Neural crest cell (in vitro differentiated cells): ENCODE data around the gene ATP2A1. TPM values are rescaled to one million over a fixed set of nuclear protein-coding genes. Genes with fewer than 3 reads are reported as not detected.

ENCODE experiments used
- DNase-seq: peaks from one replicate; pipeline ENCODE4 v3.0.0; 2021; ENCODE audit warnings: low read depth, mixed read lengths, low spot score
- H3K27ac Mint-ChIP-seq: one replicate; pipeline ENCODE4 v1.8.0; 2021; ENCODE audit warnings: mild to moderate bottlenecking, mixed read lengths; ENCODE audit not compliant: unreplicated experiment
- H3K27me3 Mint-ChIP-seq: 2 replicates; pipeline ENCODE4 v1.8.0; 2021; ENCODE audit warnings: low read depth, mild to moderate bottlenecking, mixed read lengths
- H3K36me3 Mint-ChIP-seq: 2 replicates; pipeline ENCODE4 v1.8.0; 2021; ENCODE audit warnings: low read depth, mild to moderate bottlenecking, mixed read lengths
- H3K4me1 Mint-ChIP-seq: 2 replicates; pipeline ENCODE4 v1.8.0; 2021; ENCODE audit warnings: mixed read lengths
- H3K4me3 Mint-ChIP-seq: one replicate; pipeline ENCODE4 v1.8.0; 2021; ENCODE audit warnings: mild to moderate bottlenecking, mixed read lengths
- H3K9me3 Mint-ChIP-seq: 2 replicates; pipeline ENCODE4 v1.8.0; 2021; ENCODE audit warnings: mixed read lengths
- total RNA-seq: library from RNA; stranded (reverse); gene quantifications from 2 replicates; pipeline ENCODE4 v1.2.1, GENCODE V29; 2021
- TF ChIP-seq, protein P1 (sequence below): fragments of 200-600 bp; sonication (generic); conservative IDR thresholded peaks from 2 replicates; pipeline ENCODE4 v1.5.0; 2021; ENCODE audit warnings: antibody characterized with exemption, mild to moderate bottlenecking

Gene ATP2A1
- total RNA-seq, 1 donor from 2014 or later = 3.3 TPM

DNA sequence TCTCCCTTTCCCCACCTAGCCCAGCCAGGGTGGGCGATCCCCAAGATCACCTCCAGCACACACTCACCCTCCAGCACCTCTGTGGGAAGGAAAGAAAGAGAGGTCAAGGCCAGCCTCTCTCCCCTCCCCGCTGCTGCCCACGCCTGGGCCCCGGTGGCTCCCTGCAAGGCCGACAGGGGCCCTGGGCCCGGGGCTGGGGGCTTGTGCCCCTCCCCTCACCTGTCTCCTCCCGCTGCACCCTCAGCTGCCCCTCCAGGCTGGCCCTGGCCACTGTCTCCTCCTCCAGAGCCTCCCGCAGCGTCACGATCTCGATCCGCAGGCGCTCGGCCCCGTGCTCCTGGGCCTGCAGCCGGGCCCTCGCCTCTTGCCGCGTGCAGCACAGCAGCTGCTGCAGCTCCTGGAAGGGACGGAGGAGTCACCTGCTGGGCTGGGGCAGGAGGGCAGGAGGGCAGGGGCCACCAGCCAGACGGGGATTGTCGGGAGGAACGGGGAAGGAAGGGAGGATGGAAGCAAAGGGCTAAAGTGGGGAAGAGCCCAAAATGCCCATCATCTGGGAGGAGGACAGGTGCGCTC lies 27.6 kb downstream of the ATP2A1 start:
- no peaks in the 10 kb centered on the region for H3K4me1 Mint-ChIP-seq
- no peak overlapping the region for H3K4me3 Mint-ChIP-seq
- no peaks in the 10 kb centered on the region for H3K9me3 Mint-ChIP-seq
- no peak for DNase-seq
- H3K36me3 Mint-ChIP-seq = no peaks in the 10 kb centered on the region
- TF ChIP-seq, protein P1, sequence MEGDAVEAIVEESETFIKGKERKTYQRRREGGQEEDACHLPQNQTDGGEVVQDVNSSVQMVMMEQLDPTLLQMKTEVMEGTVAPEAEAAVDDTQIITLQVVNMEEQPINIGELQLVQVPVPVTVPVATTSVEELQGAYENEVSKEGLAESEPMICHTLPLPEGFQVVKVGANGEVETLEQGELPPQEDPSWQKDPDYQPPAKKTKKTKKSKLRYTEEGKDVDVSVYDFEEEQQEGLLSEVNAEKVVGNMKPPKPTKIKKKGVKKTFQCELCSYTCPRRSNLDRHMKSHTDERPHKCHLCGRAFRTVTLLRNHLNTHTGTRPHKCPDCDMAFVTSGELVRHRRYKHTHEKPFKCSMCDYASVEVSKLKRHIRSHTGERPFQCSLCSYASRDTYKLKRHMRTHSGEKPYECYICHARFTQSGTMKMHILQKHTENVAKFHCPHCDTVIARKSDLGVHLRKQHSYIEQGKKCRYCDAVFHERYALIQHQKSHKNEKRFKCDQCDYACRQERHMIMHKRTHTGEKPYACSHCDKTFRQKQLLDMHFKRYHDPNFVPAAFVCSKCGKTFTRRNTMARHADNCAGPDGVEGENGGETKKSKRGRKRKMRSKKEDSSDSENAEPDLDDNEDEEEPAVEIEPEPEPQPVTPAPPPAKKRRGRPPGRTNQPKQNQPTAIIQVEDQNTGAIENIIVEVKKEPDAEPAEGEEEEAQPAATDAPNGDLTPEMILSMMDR = no peak
- H3K27ac Mint-ChIP-seq = no peak overlapping the region
- no peaks in the 10 kb centered on the region for H3K27me3 Mint-ChIP-seq

DNA sequence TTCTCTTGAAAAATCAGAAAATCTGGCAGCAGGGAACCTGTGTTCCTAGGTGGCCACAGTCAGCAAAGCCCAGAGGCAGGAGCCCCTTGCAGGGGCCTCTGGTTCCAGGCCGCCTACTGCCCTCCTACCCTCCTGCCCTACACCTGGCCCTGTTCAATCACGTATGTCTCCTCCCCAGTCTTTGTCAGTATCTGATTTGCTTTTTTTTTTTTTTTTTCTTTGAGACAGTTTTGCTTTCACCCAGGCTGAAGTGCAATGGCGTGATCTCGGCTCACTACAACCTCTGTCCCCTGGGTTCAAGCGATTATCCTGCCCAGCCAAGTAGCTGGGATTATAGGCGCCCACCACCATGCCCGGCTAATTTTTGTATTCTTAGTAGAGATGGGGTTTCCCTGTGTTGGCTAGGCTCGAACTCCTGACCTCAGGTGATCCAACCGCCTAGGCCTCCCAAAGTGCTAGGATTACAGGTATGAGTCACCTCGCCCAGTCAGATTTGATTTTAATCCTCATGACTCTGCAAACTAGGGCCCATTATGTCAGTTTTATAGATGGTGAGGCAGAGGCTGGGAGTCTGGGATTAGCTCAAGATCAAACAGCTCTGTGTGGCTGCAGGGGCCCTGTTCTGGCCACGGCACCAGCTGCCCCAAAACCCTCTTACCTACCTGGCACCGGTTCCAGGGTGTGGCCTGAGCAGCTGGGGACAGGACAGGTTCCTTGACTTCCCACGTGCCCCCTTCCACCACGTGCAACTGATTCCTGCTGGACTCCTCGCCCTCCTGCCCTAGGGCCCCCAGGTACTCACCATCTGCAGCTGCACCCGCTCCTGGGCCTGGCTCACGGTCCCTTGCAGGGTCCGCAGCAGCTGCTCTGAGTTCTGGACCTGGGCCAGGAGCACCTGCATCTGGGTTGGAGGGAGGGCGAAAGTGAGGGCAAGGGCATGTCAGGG lies 32.1 kb downstream of the ATP2A1 start:
- H3K9me3 Mint-ChIP-seq = no peaks in the 10 kb centered on the region
- H3K4me3 Mint-ChIP-seq = no peak overlapping the region
- DNase-seq = no peak
- H3K36me3 Mint-ChIP-seq = peaks cover 3% of the 10 kb centered on the region
- H3K27ac Mint-ChIP-seq = no peak overlapping the region
- H3K4me1 Mint-ChIP-seq = no peaks in the 10 kb centered on the region
- no peaks in the 10 kb centered on the region for H3K27me3 Mint-ChIP-seq
- TF ChIP-seq, protein P1 = no peak

DNA sequence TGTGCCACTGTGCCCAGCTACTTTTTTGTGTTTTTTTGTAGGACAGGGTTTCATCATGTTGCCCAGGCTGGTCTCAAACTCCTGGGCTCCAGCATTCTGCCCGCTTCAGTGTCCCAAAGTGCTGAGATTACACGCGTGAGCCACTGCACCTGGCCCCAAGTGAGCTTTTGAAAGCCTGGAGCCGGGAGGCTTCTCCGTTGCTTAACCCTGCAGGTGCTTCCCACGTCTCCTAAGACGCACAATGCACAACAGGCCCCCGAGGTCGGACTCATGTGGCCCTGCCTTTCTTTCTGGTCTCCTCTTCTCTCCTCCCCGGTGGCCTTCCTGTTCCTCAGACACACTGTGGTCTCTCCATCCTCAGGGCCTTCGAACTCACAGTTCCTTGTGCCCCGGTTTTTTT lies 34.3 kb downstream of the ATP2A1 start:
- H3K27ac Mint-ChIP-seq = peak overlapping the region; percentile 62
- DNase-seq = no peak
- no peak overlapping the region for H3K4me3 Mint-ChIP-seq
- TF ChIP-seq, protein P1 = no peak
- H3K4me1 Mint-ChIP-seq = no peaks in the 10 kb centered on the region
- H3K27me3 Mint-ChIP-seq = no peaks in the 10 kb centered on the region
- no peaks in the 10 kb centered on the region for H3K9me3 Mint-ChIP-seq
- H3K36me3 Mint-ChIP-seq = peaks cover 6% of the 10 kb centered on the region

DNA sequence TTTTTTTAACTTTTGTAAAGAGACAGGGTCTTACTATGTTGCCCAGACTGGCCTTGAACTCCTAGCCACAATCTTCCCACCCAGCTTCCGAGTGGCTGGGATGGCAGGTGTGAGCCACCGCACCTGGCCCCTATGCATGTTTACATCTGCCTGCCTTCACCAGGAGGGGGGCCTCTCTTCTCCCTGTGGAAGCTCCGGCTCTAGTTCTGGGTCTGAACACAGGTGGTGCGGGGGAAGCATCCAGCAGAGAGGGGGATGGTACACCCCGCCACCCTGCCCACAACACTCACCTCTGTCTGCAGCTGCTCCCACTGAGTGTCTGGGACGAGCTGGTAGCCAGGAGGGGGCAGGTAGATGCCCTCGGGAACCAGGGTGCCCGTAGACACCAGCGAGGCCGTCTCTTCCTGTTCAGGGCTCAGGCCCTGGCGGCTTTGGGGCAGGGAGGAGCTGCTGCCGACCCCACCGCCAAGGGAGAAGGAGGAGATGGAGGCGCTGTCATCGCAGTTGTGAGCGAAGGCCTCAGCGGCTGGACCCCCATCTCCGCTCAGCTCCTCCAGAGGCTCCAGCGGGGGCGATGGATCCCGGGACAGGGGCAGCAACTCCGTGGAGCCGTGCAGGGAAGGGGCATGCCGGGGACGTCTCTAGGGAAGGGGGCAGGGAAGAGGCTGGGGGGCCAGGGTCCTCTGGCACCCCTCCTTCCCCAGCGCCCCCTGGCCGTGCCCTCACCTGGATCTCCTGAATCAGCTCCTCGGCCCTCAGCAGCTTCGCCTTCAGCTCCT lies 35.8 kb downstream of the ATP2A1 start:
- Mint-ChIP-seq H3K4me1 (no peaks in the 10 kb centered on the region), H3K9me3 (no peaks in the 10 kb centered on the region), H3K4me3 (no peak overlapping the region), H3K27ac (no peak overlapping the region), H3K36me3 (peaks cover 6% of the 10 kb centered on the region), H3K27me3 (no peaks in the 10 kb centered on the region)
- DNase-seq = no peak
- TF ChIP-seq, protein P1 = no peak

DNA sequence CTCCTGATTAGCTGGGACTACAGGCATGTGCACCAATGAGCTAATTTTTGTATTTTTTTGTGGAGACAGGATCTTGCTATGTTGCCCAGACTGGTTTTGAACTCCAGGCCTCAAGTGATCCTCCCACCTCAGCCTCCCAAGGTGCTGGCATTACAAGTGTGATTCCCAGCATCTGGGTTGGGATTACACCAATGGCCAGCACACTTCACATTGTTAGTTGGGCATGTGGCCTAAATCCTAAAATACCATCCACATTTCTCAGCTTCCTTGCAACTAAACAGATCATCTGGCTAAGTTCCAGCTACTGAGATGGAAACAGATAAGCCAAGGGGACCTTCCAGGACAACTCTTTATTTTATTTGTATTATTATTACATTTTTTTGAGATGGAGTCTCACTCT lies 36.9 kb downstream of the ATP2A1 start:
- peaks cover 6% of the 10 kb centered on the region for H3K36me3 Mint-ChIP-seq
- TF ChIP-seq, protein P1 = no peak
- H3K9me3 Mint-ChIP-seq = no peaks in the 10 kb centered on the region
- no peak for DNase-seq
- H3K27me3 Mint-ChIP-seq = no peaks in the 10 kb centered on the region
- no peak overlapping the region for H3K27ac Mint-ChIP-seq
- H3K4me3 Mint-ChIP-seq = no peak overlapping the region
- no peaks in the 10 kb centered on the region for H3K4me1 Mint-ChIP-seq
